ENCODE results near the gene CHAC2. TPM values are rescaled to one million over a fixed set of nuclear protein-coding genes. Genes with fewer than 3 reads are reported as not detected.

Gene CHAC2
- total RNA-seq, 2 donors from 2014 or later: 9.4 to 12.5 TPM

GRCh38 chr2:53785366-53785765 is 17.8 kb downstream of the CHAC2 start:
- Mint-ChIP-seq H3K4me3 (peak overlapping the region; percentile 96 to 99), H3K27ac (peak overlapping the region; percentile 21)

GRCh38 chr2:53786352-53786704 is 18.7 kb downstream of the CHAC2 start:
- Mint-ChIP-seq H3K4me3 (peak overlapping the region; percentile 96 to 99), H3K36me3 (ENCODE audit: insufficient read depth in 2 of 2) (peaks cover 9% of the 10 kb centered on the region in 2 donors), H3K27me3 (ENCODE audit: low read depth) (no peaks in the 10 kb centered on the region), H3K27ac (peak overlapping the region; percentile 21), H3K9me3 (no peaks in the 10 kb centered on the region), H3K4me1 (ENCODE audit: low read depth) (peaks cover 52% of the 10 kb centered on the region)
- ATAC-seq (replicated peaks in 1 of 2) (peak; percentile 49), DNase-seq (peak; percentile 48 to 49)

More at GRCh38 chr2:53785366-53785765, 17.8 kb downstream of the CHAC2 start:
- DNase-seq (no peak), ATAC-seq (replicated peaks in 1 of 2) (no peak)
- H3K27me3 Mint-ChIP-seq (ENCODE audit: low read depth): no peaks in the 10 kb centered on the region
- H3K4me1 Mint-ChIP-seq (ENCODE audit: low read depth): peaks cover 46% of the 10 kb centered on the region
- no peaks in the 10 kb centered on the region for H3K9me3 Mint-ChIP-seq
- H3K36me3 Mint-ChIP-seq (ENCODE audit: insufficient read depth in 2 of 2): peaks cover 9 to 11% of the 10 kb centered on the region in 2 donors

- DNase-seq (peak; percentile 93), ATAC-seq (replicated peaks in 1 of 2) (peak; percentile 95)
- no peaks in the 10 kb centered on the region for H3K27me3 Mint-ChIP-seq (ENCODE audit: low read depth)
- H3K36me3 Mint-ChIP-seq (ENCODE audit: insufficient read depth in 2 of 2): peaks cover 9% of the 10 kb centered on the region in 2 donors
- H3K4me3 Mint-ChIP-seq: peak within 1 kb of the TSS; percentile 96 to 99
- H3K4me1 Mint-ChIP-seq (ENCODE audit: low read depth): peaks cover 52% of the 10 kb centered on the region
- H3K9me3 Mint-ChIP-seq: no peaks in the 10 kb centered on the region
- H3K27ac Mint-ChIP-seq: peak within 1 kb of the TSS; percentile 93
These were observed 19.4 kb downstream of the CHAC2 start, which contains the start of the genes ASB3 and ERLEC1 for GRCh38 chr2:53786705-53787613. ASB3 (minus strand) TSS chr2:53786953; CDS start chr2:53765572, 21,381 bp downstream. ERLEC1 (plus strand) TSS chr2:53787044; CDS start chr2:53787211, 167 bp downstream.

GRCh38 chr2:53787614-53788289 is 20.1 kb downstream of the CHAC2 start:
- peak overlapping the region; percentile 96 to 99 for H3K4me3 Mint-ChIP-seq
- no peaks in the 10 kb centered on the region for H3K9me3 Mint-ChIP-seq
- DNase-seq: peak; percentile 18 to 20
- peaks cover 52% of the 10 kb centered on the region for H3K4me1 Mint-ChIP-seq (ENCODE audit: low read depth)
- peak overlapping the region; percentile 93 for H3K27ac Mint-ChIP-seq
- peaks cover 8 to 9% of the 10 kb centered on the region in 2 donors for H3K36me3 Mint-ChIP-seq (ENCODE audit: insufficient read depth in 2 of 2)
- H3K27me3 Mint-ChIP-seq (ENCODE audit: low read depth): no peaks in the 10 kb centered on the region
- ATAC-seq (replicated peaks in 1 of 2): peak; percentile 27 to 30

- ATAC-seq (replicated peaks in 1 of 2) (no peak), DNase-seq (no peak)
- Mint-ChIP-seq H3K36me3 (ENCODE audit: insufficient read depth in 2 of 2) (peaks cover 0 to 4% of the 10 kb centered on the region in 2 donors), H3K27ac (no peak overlapping the region), H3K4me1 (ENCODE audit: low read depth) (peaks cover 20% of the 10 kb centered on the region), H3K9me3 (no peaks in the 10 kb centered on the region), H3K27me3 (ENCODE audit: low read depth) (no peaks in the 10 kb centered on the region), H3K4me3 (no peak overlapping the region)
These were observed 25.7 kb downstream of the CHAC2 start for GRCh38 chr2:53793261-53793660.

- Mint-ChIP-seq H3K27me3 (ENCODE audit: low read depth) (no peaks in the 10 kb centered on the region), H3K4me3 (no peak overlapping the region), H3K9me3 (no peaks in the 10 kb centered on the region), H3K27ac (peak overlapping the region; percentile 33), H3K4me1 (ENCODE audit: low read depth) (peaks cover 14% of the 10 kb centered on the region), H3K36me3 (ENCODE audit: insufficient read depth in 2 of 2) (peaks cover 0 to 4% of the 10 kb centered on the region in 2 donors)
- ATAC-seq (replicated peaks in 1 of 2): no peak
- no peak for DNase-seq
These were observed 26.2 kb downstream of the CHAC2 start for GRCh38 chr2:53793821-53794220.

GRCh38 chr2:53801547-53801946 is 33.9 kb downstream of the CHAC2 start:
- no peak for ATAC-seq (replicated peaks in 1 of 2)
- Mint-ChIP-seq H3K36me3 (ENCODE audit: insufficient read depth in 2 of 2) (peaks cover 4 to 22% of the 10 kb centered on the region in 2 donors), H3K27ac (no peak overlapping the region), H3K9me3 (no peaks in the 10 kb centered on the region), H3K4me3 (no peak overlapping the region), H3K27me3 (ENCODE audit: low read depth) (no peaks in the 10 kb centered on the region), H3K4me1 (ENCODE audit: low read depth) (no peaks in the 10 kb centered on the region)
- DNase-seq: no peak

GRCh38 chr2:53802617-53803151 is 35.1 kb downstream of the CHAC2 start:
- Mint-ChIP-seq H3K4me3 (no peak overlapping the region), H3K27me3 (ENCODE audit: low read depth) (no peaks in the 10 kb centered on the region), H3K9me3 (no peaks in the 10 kb centered on the region), H3K27ac (peak overlapping the region; percentile 21), H3K36me3 (ENCODE audit: insufficient read depth in 2 of 2) (peaks cover 5 to 27% of the 10 kb centered on the region in 2 donors), H3K4me1 (ENCODE audit: low read depth) (no peaks in the 10 kb centered on the region)
- no peak for DNase-seq
- ATAC-seq (replicated peaks in 1 of 2): no peak

- Mint-ChIP-seq H3K36me3 (ENCODE audit: insufficient read depth in 2 of 2) (peaks cover 5 to 21% of the 10 kb centered on the region in 2 donors), H3K27me3 (ENCODE audit: low read depth) (no peaks in the 10 kb centered on the region), H3K9me3 (no peaks in the 10 kb centered on the region), H3K27ac (no peak overlapping the region), H3K4me1 (ENCODE audit: low read depth) (no peaks in the 10 kb centered on the region), H3K4me3 (no peak overlapping the region)
- ATAC-seq (replicated peaks in 1 of 2) (no peak), DNase-seq (no peak)
These were observed 44.0 kb downstream of the CHAC2 start for GRCh38 chr2:53811601-53812000.

- Mint-ChIP-seq H3K27ac (peak overlapping the region; percentile 15), H3K36me3 (ENCODE audit: insufficient read depth in 2 of 2) (peaks cover 3 to 19% of the 10 kb centered on the region in 2 donors), H3K9me3 (no peaks in the 10 kb centered on the region), H3K27me3 (ENCODE audit: low read depth) (no peaks in the 10 kb centered on the region), H3K4me3 (no peak overlapping the region), H3K4me1 (ENCODE audit: low read depth) (no peaks in the 10 kb centered on the region)
- ATAC-seq (replicated peaks in 1 of 2) (no peak), DNase-seq (no peak)
These were observed 45.5 kb downstream of the CHAC2 start for GRCh38 chr2:53813151-53813550.

GRCh38 chr2:53818854-53819435 is 51.3 kb downstream of the CHAC2 start:
- DNase-seq (no peak), ATAC-seq (replicated peaks in 1 of 2) (no peak)
- Mint-ChIP-seq H3K27me3 (ENCODE audit: low read depth) (no peaks in the 10 kb centered on the region), H3K4me3 (no peak overlapping the region), H3K4me1 (ENCODE audit: low read depth) (no peaks in the 10 kb centered on the region), H3K36me3 (ENCODE audit: insufficient read depth in 2 of 2) (peaks cover 0 to 19% of the 10 kb centered on the region in 2 donors), H3K9me3 (no peaks in the 10 kb centered on the region), H3K27ac (no peak overlapping the region)

GRCh38 chr2:53819634-53820033 is 52.0 kb downstream of the CHAC2 start:
- Mint-ChIP-seq H3K27me3 (ENCODE audit: low read depth) (no peaks in the 10 kb centered on the region), H3K27ac (no peak overlapping the region), H3K4me1 (ENCODE audit: low read depth) (no peaks in the 10 kb centered on the region), H3K9me3 (no peaks in the 10 kb centered on the region), H3K4me3 (no peak overlapping the region), H3K36me3 (ENCODE audit: insufficient read depth in 2 of 2) (peaks cover 0 to 17% of the 10 kb centered on the region in 2 donors)
- DNase-seq (no peak), ATAC-seq (replicated peaks in 1 of 2) (no peak)
